HG03060 (cell line): ENCODE data around the gene GADD45B.
"Not testable (repeated sequence)": the region's sequence is repeated elsewhere in the genome, so short reads cannot be mapped to it uniquely, and the experiment has no call there.

Source experiments
- ATAC-seq: cut with Tn5 transposase; IDR thresholded peaks from one replicate; pipeline ENCODE4 v1.9.1; 2021; ENCODE audit warnings: low read depth, moderate number of reproducible peaks; ENCODE audit not compliant: unreplicated experiment

GADD45B gene

GRCh38 chr19:2463694-2464093, 12.2 kb upstream of the GADD45B start:
- ATAC-seq, result not testable (repeated sequence)

GRCh38 chr19:2464389-2464788, 11.5 kb upstream of the GADD45B start:
- no peak for ATAC-seq

- no peak for ATAC-seq
These were observed 7.3 kb upstream of the GADD45B start for GRCh38 chr19:2468596-2468995.

- ATAC-seq, result no peak
These were observed 6.6 kb upstream of the GADD45B start for GRCh38 chr19:2469102-2469914.

GRCh38 chr19:2469915-2470200, 6.1 kb upstream of the GADD45B start:
- ATAC-seq, result not testable (repeated sequence)

GRCh38 chr19:2474232-2475017, 1.5 kb upstream of the GADD45B start:
- ATAC-seq, result no peak

GRCh38 chr19:2475018-2475701, 767 bp upstream of the GADD45B start:
- no peak for ATAC-seq

GRCh38 chr19:2476451-2477140, 669 bp downstream of the GADD45B start:
- no peak for ATAC-seq

GRCh38 chr19:2477141-2477710, 1.3 kb downstream of the GADD45B start:
- ATAC-seq, result no peak

- ATAC-seq, result no peak
These were observed 1.8 kb downstream of the GADD45B start for GRCh38 chr19:2477732-2478191.

GRCh38 chr19:2478278-2478755, 2.4 kb downstream of the GADD45B start:
- ATAC-seq, result no peak

GRCh38 chr19:2478756-2479555, 3.0 kb downstream of the GADD45B start:
- no peak for ATAC-seq

GRCh38 chr19:2479556-2480194, 3.7 kb downstream of the GADD45B start:
- ATAC-seq, result no peak

- no peak for ATAC-seq
These were observed 5.5 kb downstream of the GADD45B start for GRCh38 chr19:2481466-2481865.

GRCh38 chr19:2482354-2483038, 6.6 kb downstream of the GADD45B start:
- no peak for ATAC-seq

GRCh38 chr19:2483084-2483483, 7.2 kb downstream of the GADD45B start:
- ATAC-seq, result no peak

- no peak for ATAC-seq
These were observed 7.7 kb downstream of the GADD45B start for GRCh38 chr19:2483484-2484151.
